SK-N-MC (cell line): ENCODE results near the gene L2HGDH.

Source experiments
- EZH2 ChIP-seq: fragments of 200-600 bp; sonication (generic); IDR thresholded peaks from one replicate; pipeline ENCODE4 v1.6.1; 2017; ENCODE audit warnings: antibody characterized with exemption
- POLR2AphosphoS5 ChIP-seq: IDR thresholded peaks from 2 replicates; pipeline ENCODE4 v1.6.1; 2012; ENCODE audit warnings: mild to moderate bottlenecking, low read depth, low read length, borderline replicate concordance

DNA sequence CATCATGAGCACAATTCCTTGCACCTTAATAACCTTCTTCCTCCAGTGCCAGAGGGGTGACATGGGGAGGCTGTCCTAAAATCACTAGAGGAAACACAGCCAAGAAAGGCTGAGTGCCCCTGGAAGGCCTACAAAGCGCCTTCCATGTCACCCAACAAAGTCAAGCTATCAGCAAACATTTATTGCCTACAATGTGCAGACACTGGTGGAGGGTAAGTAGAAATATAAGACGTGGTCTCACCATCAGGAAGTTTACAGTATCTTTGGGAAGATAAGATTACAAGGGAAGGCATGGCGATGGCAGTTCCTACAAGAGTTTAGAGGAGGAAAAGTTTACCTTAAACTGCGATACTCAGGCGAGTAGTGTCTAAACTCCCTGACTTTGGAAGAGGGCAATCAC, 28.0 kb upstream of the L2HGDH start:
- TF ChIP-seq POLR2AphosphoS5 (no peak), EZH2 (no peak)
